IPS DF 6.9 (cell line): Measurements from ENCODE around the gene TNK2.
"Not testable (repeated sequence)": the region's sequence is repeated elsewhere in the genome, so short reads cannot be mapped to it uniquely, and the experiment has no call there.

Experiments
- DNase-seq: peaks from one replicate; pipeline ENCODE4 v3.0.0-alpha.2; 2013; ENCODE audit warnings: low read depth, low spot score
- H3K27ac ChIP-seq: one replicate; pipeline ENCODE4 v1.5.1; 2013; ENCODE audit warnings: low read length, control low read depth
- H3K27me3 ChIP-seq: 2 replicates; pipeline ENCODE4 v1.6.1; 2013; ENCODE audit warnings: mild to moderate bottlenecking, low read length; ENCODE audit not compliant: control insufficient read depth, insufficient read depth
- H3K36me3 ChIP-seq: 2 replicates; pipeline ENCODE4 v1.6.1; 2013; ENCODE audit warnings: low read length; ENCODE audit not compliant: control insufficient read depth, insufficient read depth
- H3K4me1 ChIP-seq: 2 replicates; pipeline ENCODE4 v1.6.1; 2013; ENCODE audit warnings: low read length; ENCODE audit not compliant: control insufficient read depth, insufficient read depth
- H3K4me3 ChIP-seq: 2 replicates; pipeline ENCODE4 v1.5.1; 2013; ENCODE audit warnings: mild to moderate bottlenecking, low read length
- H3K9me3 ChIP-seq: 2 replicates; pipeline ENCODE4 v1.6.1; 2013; ENCODE audit warnings: low read length, inconsistent platforms; ENCODE audit not compliant: control insufficient read depth, insufficient read depth
- WGBS: extraction: QIAGEN DNeasy Blood & Tissue Kit; methylation state at CpG from one replicate; pipeline ENCODE4 v1.1.7; 2013; ENCODE audit warnings: mixed read lengths, missing lambda C conversion rate; ENCODE audit not compliant: insufficient read length, insufficient coverage; 5-methylcytosine and 5-hydroxymethylcytosine counted together

Gene TNK2

DNA sequence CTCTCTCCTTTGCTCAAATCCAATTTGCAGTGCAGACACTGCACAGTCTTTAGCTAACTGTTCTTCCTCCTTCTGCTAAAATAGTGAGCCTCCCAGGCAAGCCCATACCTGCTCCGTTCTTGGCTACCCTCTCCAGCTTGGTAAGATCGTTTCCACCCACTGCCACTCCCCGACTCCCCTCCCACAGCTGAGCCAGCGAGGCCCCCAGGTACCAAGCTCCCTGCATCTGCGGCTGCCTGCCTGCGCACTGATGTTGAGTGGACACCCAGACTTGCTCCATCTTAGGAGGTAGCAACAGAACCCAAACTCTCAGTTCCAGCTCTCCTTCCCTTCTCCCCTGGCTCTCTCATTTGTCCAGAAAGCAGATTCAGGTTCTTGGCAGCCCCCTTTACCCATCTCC is 7.9 kb upstream of the TNK2 start:
- H3K27me3 ChIP-seq: no peaks in the 10 kb centered on the region
- H3K9me3 ChIP-seq: no peaks in the 10 kb centered on the region
- no CpG with 5 or more reads among the region's 6 CpGs for WGBS
- DNase-seq: no peak
- no peaks in the 10 kb centered on the region; the same call in 1 of the 2 replicates for H3K4me1 ChIP-seq
- H3K4me3 ChIP-seq: no peak overlapping the region
- H3K27ac ChIP-seq: no peak overlapping the region
- H3K36me3 ChIP-seq: no peaks in the 10 kb centered on the region

- H3K9me3 ChIP-seq: no peaks in the 10 kb centered on the region
- peak; percentile 99 for DNase-seq
- no peak overlapping the region for H3K4me3 ChIP-seq
- H3K4me1 ChIP-seq: peaks cover 3% of the 10 kb centered on the region; the same call in 1 of the 2 replicates
- no peak overlapping the region for H3K27ac ChIP-seq
- H3K27me3 ChIP-seq: no peaks in the 10 kb centered on the region
- no peaks in the 10 kb centered on the region for H3K36me3 ChIP-seq
- no CpG with 5 or more reads among the region's 14 CpGs for WGBS
Measured at GRCh38 chr3:195914648-195915473, 6.5 kb upstream of the TNK2 start.

GRCh38 chr3:195914146-195914545 is 5.8 kb upstream of the TNK2 start:
- H3K4me3 ChIP-seq, H3K27ac ChIP-seq, H3K36me3 ChIP-seq, H3K9me3 ChIP-seq, H3K4me1 ChIP-seq, DNase-seq, H3K27me3 ChIP-seq: not testable (repeated sequence)
- no CpG with 5 or more reads among the region's 8 CpGs for WGBS

DNA sequence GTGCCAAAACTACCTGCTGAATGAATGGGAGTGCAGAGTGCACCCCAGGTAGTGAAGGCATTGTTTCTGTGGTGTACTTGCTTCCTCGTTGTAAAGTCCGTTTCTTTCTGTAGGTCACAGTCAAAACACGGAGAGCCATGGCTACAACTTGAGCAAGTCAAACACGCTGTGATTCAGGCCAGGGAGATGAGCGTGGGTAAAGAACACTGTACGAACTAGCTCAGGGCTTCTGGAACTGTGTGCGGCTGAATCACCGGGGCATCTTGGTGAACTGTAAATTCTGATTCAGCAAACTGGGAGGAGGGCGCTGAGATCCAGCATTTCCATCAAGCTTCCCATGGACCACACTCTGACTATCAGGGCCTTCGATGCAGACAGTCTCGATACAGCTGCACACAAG is 5.0 kb upstream of the TNK2 start:
- H3K4me1 ChIP-seq: peaks cover 3% of the 10 kb centered on the region; the same call in 1 of the 2 replicates
- H3K27me3 ChIP-seq: no peaks in the 10 kb centered on the region
- no peaks in the 10 kb centered on the region for H3K9me3 ChIP-seq
- H3K27ac ChIP-seq: no peak overlapping the region
- no CpG with 5 or more reads among the region's 11 CpGs for WGBS
- no peaks in the 10 kb centered on the region for H3K36me3 ChIP-seq
- DNase-seq: no peak
- H3K4me3 ChIP-seq: no peak overlapping the region

DNA sequence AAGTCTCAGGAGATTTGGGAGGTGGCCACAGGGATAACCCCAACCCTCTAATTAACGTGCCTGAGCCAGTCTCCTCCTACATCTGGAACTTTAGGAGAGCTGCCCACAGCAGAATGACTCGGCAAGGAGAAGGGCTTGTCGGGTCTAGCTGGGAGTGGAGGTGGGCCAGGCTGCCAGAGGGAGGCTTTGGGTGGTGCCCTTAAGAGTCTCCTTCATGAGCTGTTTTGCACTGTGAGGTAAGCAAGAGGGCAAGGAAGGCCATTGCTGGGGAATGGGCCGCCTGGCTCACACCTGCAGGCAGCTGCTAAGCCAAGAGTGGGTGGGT is 3.6 kb upstream of the TNK2 start:
- H3K27ac ChIP-seq: no peak overlapping the region
- peaks cover 8% of the 10 kb centered on the region; the same call in 1 of the 2 replicates for H3K4me1 ChIP-seq
- no peaks in the 10 kb centered on the region for H3K27me3 ChIP-seq
- no peaks in the 10 kb centered on the region for H3K9me3 ChIP-seq
- no CpG with 5 or more reads among the region's 4 CpGs for WGBS
- no peaks in the 10 kb centered on the region for H3K36me3 ChIP-seq
- no peak for DNase-seq
- H3K4me3 ChIP-seq: no peak overlapping the region

- DNase-seq: no peak
- peaks cover 8% of the 10 kb centered on the region; the same call in 1 of the 2 replicates for H3K4me1 ChIP-seq
Measured at GRCh38 chr3:195911041-195911945, 2.9 kb upstream of the TNK2 start.

GRCh38 chr3:195910499-195910845 is 2.1 kb upstream of the TNK2 start:
- Histone ChIP-seq H3K4me1 (peaks cover 8% of the 10 kb centered on the region; the same call in 1 of the 2 replicates), H3K4me3 (peak overlapping the region; percentile 92; the same call in 1 of the 2 replicates), H3K27me3 (no peaks in the 10 kb centered on the region), H3K9me3 (no peaks in the 10 kb centered on the region), H3K27ac (no peak overlapping the region), H3K36me3 (no peaks in the 10 kb centered on the region)
- no peak for DNase-seq
- no CpG with 5 or more reads among the region's 8 CpGs for WGBS

More at GRCh38 chr3:195911041-195911945, 2.9 kb upstream of the TNK2 start:
- Histone ChIP-seq H3K27me3 (no peaks in the 10 kb centered on the region), H3K36me3 (no peaks in the 10 kb centered on the region), H3K4me3 (no peak overlapping the region), H3K27ac (no peak overlapping the region), H3K9me3 (no peaks in the 10 kb centered on the region)
- no CpG with 5 or more reads among the region's 14 CpGs for WGBS

DNA sequence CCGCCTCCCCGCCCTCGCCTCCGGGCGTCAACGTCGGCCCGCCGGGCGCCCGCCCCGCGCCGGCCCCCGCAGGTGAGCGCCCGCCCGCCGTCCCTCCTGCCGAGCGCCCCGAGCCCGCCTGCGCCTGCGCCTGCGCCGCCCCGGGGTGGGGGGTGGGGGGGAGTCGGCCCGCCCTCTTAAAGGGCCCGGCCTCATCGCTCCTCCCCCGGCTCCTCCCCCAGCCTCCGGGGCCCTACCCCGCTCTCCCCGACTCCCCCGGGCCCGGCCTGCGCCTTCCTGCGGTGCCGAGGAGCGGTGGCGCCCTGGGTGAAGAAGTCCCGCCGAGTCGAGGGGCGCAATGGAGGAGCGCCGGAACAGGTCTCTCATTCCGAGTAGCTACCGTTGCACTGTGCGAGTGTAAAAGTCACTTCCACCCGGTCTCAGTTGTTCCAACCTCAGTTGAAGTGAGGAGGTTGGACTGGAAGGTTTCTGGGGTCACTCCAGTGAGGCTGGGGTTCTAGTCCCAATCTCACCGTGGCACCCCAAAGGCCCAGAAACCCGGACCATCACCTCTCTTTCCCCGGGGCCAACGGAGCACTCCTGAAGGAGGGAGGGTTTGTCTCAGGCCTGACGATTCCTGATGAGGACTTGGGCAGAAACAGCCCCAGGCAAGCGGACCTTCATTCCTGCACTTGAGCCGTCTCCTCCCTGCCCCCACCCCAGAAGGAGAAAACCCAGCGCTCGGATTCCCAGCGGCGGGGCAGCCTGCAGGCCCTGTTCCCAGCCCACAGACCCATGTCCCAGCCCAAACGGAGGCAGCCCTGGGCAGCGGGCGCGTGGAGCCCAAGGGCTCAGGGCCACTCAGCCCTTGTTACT is 1.5 kb upstream of the TNK2 start:
- no peaks in the 10 kb centered on the region for H3K9me3 ChIP-seq
- no CpG with 5 or more reads among the region's 68 CpGs for whole genome bisulfite sequencing
- H3K4me1 ChIP-seq: peaks cover 8% of the 10 kb centered on the region; the same call in 1 of the 2 replicates
- DNase-seq: no peak
- no peaks in the 10 kb centered on the region for H3K27me3 ChIP-seq
- H3K27ac ChIP-seq: no peak overlapping the region
- peak overlapping the region; percentile 92; the same call in 1 of the 2 replicates for H3K4me3 ChIP-seq
- H3K36me3 ChIP-seq: no peaks in the 10 kb centered on the region

DNA sequence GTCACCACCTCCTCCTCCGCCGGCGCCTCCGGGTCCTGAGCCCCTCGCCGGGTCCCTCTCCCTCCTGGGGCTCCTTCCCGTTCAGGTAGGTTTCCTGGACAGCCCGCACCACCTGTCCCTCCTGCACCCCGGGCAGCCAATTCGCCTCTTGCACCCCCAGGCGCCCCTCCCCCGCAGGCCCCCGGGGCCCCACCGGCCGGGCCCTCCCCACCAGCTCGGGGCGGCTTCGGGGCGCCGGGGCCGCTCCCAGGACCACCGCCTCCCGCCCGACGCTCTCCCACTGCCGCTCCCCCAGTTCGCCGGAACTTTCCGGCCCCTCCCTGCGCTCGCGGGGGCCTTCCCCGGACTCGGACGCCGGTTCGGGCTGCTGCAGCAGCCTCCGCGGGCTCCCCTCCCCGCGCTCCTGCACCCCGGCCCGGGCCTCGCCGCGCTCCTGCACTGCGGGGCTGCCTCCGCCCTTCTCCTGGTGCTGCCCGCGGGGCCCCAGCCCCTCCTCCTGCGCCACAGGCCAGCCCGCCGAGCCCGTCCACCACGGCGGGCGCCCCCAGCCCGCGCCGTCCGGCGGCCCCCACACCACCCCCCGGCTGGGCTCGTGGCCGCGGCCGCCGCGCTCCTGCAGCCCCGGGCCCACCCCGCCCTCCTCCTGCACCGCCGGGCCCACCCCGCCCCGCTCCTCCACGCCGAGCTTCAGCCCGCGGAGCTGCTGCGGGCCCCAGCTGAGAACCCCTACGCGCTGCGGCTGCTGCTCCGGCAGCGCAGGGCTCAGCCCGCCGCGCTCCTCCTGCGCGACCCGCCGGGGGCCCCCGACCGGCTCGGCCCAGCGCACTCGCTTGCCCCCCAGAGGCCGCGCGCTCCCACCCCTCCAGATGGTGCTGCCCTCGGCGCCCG is 587 bp upstream of the TNK2 start:
- Histone ChIP-seq H3K27ac (no peak overlapping the region), H3K4me3 (peak overlapping the region; percentile 92), H3K9me3 (no peaks in the 10 kb centered on the region), H3K4me1 (peaks cover 8% of the 10 kb centered on the region; the same call in 1 of the 2 replicates), H3K36me3 (no peaks in the 10 kb centered on the region), H3K27me3 (no peaks in the 10 kb centered on the region)
- WGBS: no CpG with 5 or more reads among the region's 103 CpGs
- no peak for DNase-seq
